ENCODE results near the gene ARL15. TPM values are rescaled to one million over a fixed set of nuclear protein-coding genes. Genes with fewer than 3 reads are reported as not detected.

ARL15 gene
- total and polyA plus RNA-seq, 2 donors (not counting 3 experiments of a cell fraction or from before 2014, with no cell fraction given) = 11.9 to 24.4 TPM

- Histone ChIP-seq H3K36me3 (ENCODE audit: control insufficient read depth in 2 of 2, extremely low read depth in 1 of 2, insufficient read depth in 2 of 2, low read length in 2 of 2) (no peaks in the 10 kb centered on the region), H2AFZ (ENCODE audit: low read depth, low read length) (no peak overlapping the region), H3K9me3 (replicated peaks; ENCODE audit: control insufficient read depth, insufficient read depth, low read length) (no peaks in the 10 kb centered on the region), H3K9me1 (replicated peaks; ENCODE audit: control insufficient read depth, extremely low read depth, insufficient read depth, low read length) (no peaks in the 10 kb centered on the region), H4K20me1 (replicated peaks; ENCODE audit: control insufficient read depth, extremely low read depth, insufficient read depth, low read length) (no peaks in the 10 kb centered on the region), H3K4me1 (ENCODE audit: control insufficient read depth, extremely low read depth, insufficient read depth, low read length) (no peaks in the 10 kb centered on the region), H3K27me3 (ENCODE audit: control insufficient read depth in 2 of 2, insufficient read depth in 2 of 2, low read length in 2 of 2) (no peaks in the 10 kb centered on the region), H3K4me2 (ENCODE audit: insufficient read depth, low read length) (no peak overlapping the region), H3K79me2 (ENCODE audit: control insufficient read depth, insufficient read depth, low read length) (no peaks in the 10 kb centered on the region), H3K4me3 (replicated peaks in 1 of 3; ENCODE audit: insufficient read depth in 1 of 3, low read depth in 1 of 3, low read length in 3 of 3) (no peak overlapping the region), H3K9ac (replicated peaks; ENCODE audit: extremely low read depth, insufficient read depth, low read length) (no peak overlapping the region), H3K27ac (ENCODE audit: insufficient read depth, low read depth, low read length) (no peak overlapping the region)
- BruUV-seq (replicated peaks) = no TSS peak
- ChIA-PET POLR2A (no interaction called here), CTCF (no interaction called here)
- DNase-seq (ENCODE audit: low read depth, low spot score) = no peak
- intact Hi-C loops (cut with micrococcal nuclease) = no loop called here
- TF ChIP-seq GATA2 (IDR thresholded peaks at IDR 0.05; ENCODE audit: insufficient read depth, insufficient read length, low read depth, low read length) (no peak), CTCF (IDR thresholded peaks at IDR 0.05; ENCODE audit: extremely low read depth in 1 of 2, insufficient read depth in 1 of 2, low read depth in 1 of 2, low read length in 2 of 2) (no peak), POLR2A (IDR thresholded peaks at IDR 0.05; ENCODE audit: low read depth, low read length) (no peak), EZH2 (IDR thresholded peaks at IDR 0.05; ENCODE audit: borderline replicate concordance, low read depth, low read length, severe bottlenecking) (no peak), FOS (IDR thresholded peaks at IDR 0.05; ENCODE audit: borderline replicate concordance, insufficient read depth, low read length) (no peak), POLR2AphosphoS5 (IDR thresholded peaks at IDR 0.05; ENCODE audit: insufficient read depth, low read depth, low read length) (no peak)
- no peak for FAIRE-seq
- dilution Hi-C loops (cut with MboI; ENCODE audit: extremely low pct_ligation_motif_present, low sequenced_read_pairs) = no loop called here
These were observed 416.7 kb downstream of the ARL15 start for GRCh38 chr5:53893626-53894025.

- CTCF ChIA-PET = no interaction called here
- no peak for TF ChIP-seq POLR2AphosphoS5 (IDR thresholded peaks at IDR 0.05; ENCODE audit: insufficient read depth, low read depth, low read length)
- no peak for TF ChIP-seq FOS (IDR thresholded peaks at IDR 0.05; ENCODE audit: borderline replicate concordance, insufficient read depth, low read length)
- no peak for TF ChIP-seq GATA2 (IDR thresholded peaks at IDR 0.05; ENCODE audit: insufficient read depth, insufficient read length, low read depth, low read length)
- TF ChIP-seq CTCF (IDR thresholded peaks at IDR 0.05; ENCODE audit: extremely low read depth in 1 of 2, insufficient read depth in 1 of 2, low read depth in 1 of 2, low read length in 2 of 2) = no peak
- no peak for TF ChIP-seq MAX (IDR thresholded peaks at IDR 0.05; ENCODE audit: insufficient read depth, insufficient read length)
- no peak for TF ChIP-seq JUN (IDR thresholded peaks at IDR 0.05; ENCODE audit: borderline replicate concordance, insufficient read depth, insufficient read length, low read depth)
- no peak for TF ChIP-seq POLR2A (IDR thresholded peaks at IDR 0.05; ENCODE audit: low read depth, low read length)
- no peak for TF ChIP-seq MYC (IDR thresholded peaks at IDR 0.05; ENCODE audit: low read depth, low read length)
- TF ChIP-seq EZH2 (IDR thresholded peaks at IDR 0.05; ENCODE audit: borderline replicate concordance, low read depth, low read length, severe bottlenecking) = no peak
- Histone ChIP-seq H3K4me2 (ENCODE audit: insufficient read depth, low read length) (no peak overlapping the region), H3K27ac (ENCODE audit: insufficient read depth, low read depth, low read length) (no peak overlapping the region), H3K9me3 (replicated peaks; ENCODE audit: control insufficient read depth, insufficient read depth, low read length) (no peaks in the 10 kb centered on the region), H2AFZ (ENCODE audit: low read depth, low read length) (no peak overlapping the region), H3K9me1 (replicated peaks; ENCODE audit: control insufficient read depth, extremely low read depth, insufficient read depth, low read length) (no peaks in the 10 kb centered on the region), H3K9ac (replicated peaks; ENCODE audit: extremely low read depth, insufficient read depth, low read length) (no peak overlapping the region), H3K79me2 (ENCODE audit: control insufficient read depth, insufficient read depth, low read length) (no peaks in the 10 kb centered on the region), H3K27me3 (ENCODE audit: control insufficient read depth in 2 of 2, insufficient read depth in 2 of 2, low read length in 2 of 2) (no peaks in the 10 kb centered on the region), H3K36me3 (ENCODE audit: control insufficient read depth in 2 of 2, extremely low read depth in 1 of 2, insufficient read depth in 2 of 2, low read length in 2 of 2) (no peaks in the 10 kb centered on the region), H3K4me1 (ENCODE audit: control insufficient read depth, extremely low read depth, insufficient read depth, low read length) (no peaks in the 10 kb centered on the region), H4K20me1 (replicated peaks; ENCODE audit: control insufficient read depth, extremely low read depth, insufficient read depth, low read length) (no peaks in the 10 kb centered on the region), H3K4me3 (replicated peaks in 1 of 3; ENCODE audit: insufficient read depth in 1 of 3, low read depth in 1 of 3, low read length in 3 of 3) (no peak overlapping the region)
- intact Hi-C loops (cut with micrococcal nuclease) (no loop called here), dilution Hi-C loops (cut with MboI; ENCODE audit: extremely low pct_ligation_motif_present, low sequenced_read_pairs) (no loop called here)
- no peak for DNase-seq (ENCODE audit: low read depth, low spot score)
- FAIRE-seq = no peak
- POLR2A ChIA-PET = no interaction called here
- BruUV-seq (replicated peaks) = no TSS peak
These were observed 418.1 kb downstream of the ARL15 start for GRCh38 chr5:53892224-53892623.

All from endothelial cell of umbilical vein (primary cell).